GM12878 (cell line): ENCODE measurements around the gene WDR93. TPM values are rescaled to one million over a fixed set of nuclear protein-coding genes. Genes with fewer than 3 reads are reported as not detected.

Experiments used
- ATAC-seq: fragments of 200-7000 bp; cut with Tn5 transposase; 3 replicates; pipeline ENCODE4 v1.9.1; 2020; ENCODE audit warnings: mild to moderate bottlenecking, moderate library complexity
- BruUV-seq: library from RNA; stranded (reverse); fragments of 400-500 nt; replicated peaks from 2 replicates; lab custom pipeline; 2021; lab: Mats Ljungman, UMichigan
- CTCF ChIA-PET: fragments of 300-600 bp; sonication (Branson Sonifier 250); formaldehyde crosslinking; extraction: SDS; loops from one replicate; lab custom pipeline; 2021; ENCODE audit warnings: inconsistent platforms; lab: Yijun Ruan, JAX
- POLR2A ChIA-PET: fragments of 350-600 bp; formaldehyde crosslinking; extraction: SDS; loops from one replicate; lab custom pipeline; 2021; ENCODE audit warnings: inconsistent platforms; lab: Charles Lee
- RAD21 ChIA-PET: fragments of 300-600 bp; sonication (Branson Sonifier 250); formaldehyde crosslinking; loops from one replicate; lab custom pipeline; 2023; ENCODE audit warnings: antibody characterized with exemption; ENCODE audit not compliant: unreplicated experiment; lab: Charles Lee
- SMC1A ChIA-PET: fragments of 300-600 bp; sonication (Branson Sonifier 250); formaldehyde crosslinking; loops from one replicate; lab custom pipeline; 2023; ENCODE audit not compliant: unreplicated experiment, uncharacterized antibody; lab: Charles Lee
- DNase-seq: peaks from one replicate; pipeline ENCODE4 v3.0.0-alpha.2; 2011; ENCODE audit warnings: low read depth, low spot score
- FAIRE-seq: peaks from 3 replicates; lab custom pipeline; 2011; peaks lifted over from hg19 to GRCh38; lab: Jason Lieb, UNC
- H2AFZ ChIP-seq: 2 replicates; pipeline ENCODE4 v1.6.0; 2011; ENCODE audit warnings: low read depth, low read length, control low read depth; ENCODE audit not compliant: control insufficient read depth
- H3K27ac ChIP-seq: 2 replicates; pipeline ENCODE4 v1.5.1; 2011; ENCODE audit warnings: control low read depth; ENCODE audit not compliant: control insufficient read depth, insufficient read depth
- H3K27me3 ChIP-seq, 2 experiments: replicated peaks in 1 of 2; 2 replicates each; pipeline versions ENCODE4 v1.6.0 to v1.6.1; 2011; ENCODE audit warnings: low read length in 1 of 2; ENCODE audit not compliant: control insufficient read depth in 2 of 2, insufficient read depth in 2 of 2
- H3K36me3 ChIP-seq, 2 experiments: 2 replicates each; pipeline ENCODE4 v1.5.1; 2011; ENCODE audit warnings: low read length in 1 of 2; ENCODE audit not compliant: control insufficient read depth in 2 of 2, insufficient read depth in 2 of 2
- H3K4me1 ChIP-seq: 2 replicates; pipeline ENCODE4 v1.6.1; 2011; ENCODE audit warnings: mild to moderate bottlenecking, low read length, moderate library complexity, mixed read lengths; ENCODE audit not compliant: control insufficient read depth, insufficient read depth
- H3K4me2 ChIP-seq: 2 replicates; pipeline ENCODE4 v1.6.0; 2011; ENCODE audit warnings: control low read depth; ENCODE audit not compliant: control insufficient read depth, insufficient read depth
- H3K4me3 ChIP-seq: fragments of 200-600 bp; sonication (generic); 2 replicates; pipeline ENCODE4 v1.5.1; 2016
- H3K79me2 ChIP-seq: 2 replicates; pipeline ENCODE4 v1.6.0; 2011; ENCODE audit warnings: low read length; ENCODE audit not compliant: control insufficient read depth, insufficient read depth
- H3K9ac ChIP-seq: 2 replicates; pipeline ENCODE4 v1.8.0; 2011; ENCODE audit warnings: low read length, control low read depth, mixed read lengths; ENCODE audit not compliant: control insufficient read depth, insufficient read depth
- H3K9me3 ChIP-seq: replicated peaks from 3 replicates; pipeline ENCODE4 v1.5.1; 2011; ENCODE audit warnings: mild to moderate bottlenecking, low read length; ENCODE audit not compliant: control insufficient read depth, insufficient read depth
- H4K20me1 ChIP-seq: 2 replicates; pipeline ENCODE4 v1.6.0; 2011; ENCODE audit not compliant: control insufficient read depth, insufficient read depth
- EED ChIP-seq: sonication (generic); IDR thresholded peaks from 2 replicates; pipeline ENCODE4 v1.6.1; 2016; ENCODE audit warnings: antibody characterized with exemption, low read depth
- ETV6 ChIP-seq, 2 experiments: fragments of 450-650 bp in 1 of 2; IDR thresholded peaks in 1 of 2; conservative IDR thresholded peaks in 1 of 2; 2 replicates each; pipeline ENCODE4 v1.6.1; 2014; ENCODE audit warnings: antibody characterized with exemption in 1 of 2, borderline replicate concordance in 1 of 2, low read depth in 1 of 2, mild to moderate bottlenecking in 1 of 2, moderate library complexity in 1 of 2
- FOS ChIP-seq: IDR thresholded peaks from 3 replicates; pipeline ENCODE4 v1.6.1; 2011; ENCODE audit warnings: borderline replicate concordance; ENCODE audit not compliant: insufficient read length; ENCODE audit errors: extremely low read depth
- FOXK2 ChIP-seq: fragments of 450-650 bp; IDR thresholded peaks from 2 replicates; pipeline ENCODE4 v1.6.1; 2017; ENCODE audit warnings: mild to moderate bottlenecking, moderate library complexity
- MTA3 ChIP-seq: IDR thresholded peaks from 2 replicates; pipeline ENCODE4 v1.6.1; 2012; ENCODE audit warnings: low read length, inconsistent platforms, borderline replicate concordance
- MYC ChIP-seq: IDR thresholded peaks from 2 replicates; pipeline ENCODE4 v1.6.1; 2011; ENCODE audit warnings: mild to moderate bottlenecking, low read length, moderate library complexity, inconsistent platforms; ENCODE audit not compliant: insufficient read depth, insufficient replicate concordance, insufficient read length, severe bottlenecking
- NBN ChIP-seq: fragments of 450-650 bp; IDR thresholded peaks from 2 replicates; pipeline ENCODE4 v1.6.1; 2016
- PAX5 ChIP-seq: IDR thresholded peaks from 2 replicates; pipeline ENCODE4 v1.6.1; 2011; ENCODE audit warnings: low read depth, low read length, borderline replicate concordance
- POLR2A ChIP-seq: IDR thresholded peaks from 2 replicates; pipeline ENCODE4 v1.6.1; 2011; ENCODE audit warnings: low read depth, mild to moderate bottlenecking, low read length
- POU2F2 ChIP-seq: IDR thresholded peaks from 3 replicates; pipeline ENCODE4 v1.6.1; 2011; ENCODE audit warnings: low read depth, mild to moderate bottlenecking, low read length, borderline replicate concordance
- RCOR1 ChIP-seq: conservative IDR thresholded peaks from 2 replicates; pipeline ENCODE4 v1.6.1; 2012; ENCODE audit warnings: low read depth, low read length, improper control_type of control experiment
- SMAD1 ChIP-seq: fragments of 450-650 bp; IDR thresholded peaks from 2 replicates; pipeline ENCODE4 v1.6.1; 2018; ENCODE audit warnings: mild to moderate bottlenecking, low read depth; ENCODE audit not compliant: partially characterized antibody
- SMC3 ChIP-seq: IDR thresholded peaks from 2 replicates; pipeline ENCODE4 v1.6.1; 2011; ENCODE audit warnings: low read length, improper control_type of control experiment, borderline replicate concordance
- SREBF2 ChIP-seq: IDR thresholded peaks from 2 replicates; pipeline ENCODE4 v1.6.1; 2012; ENCODE audit warnings: mild to moderate bottlenecking, low read length
- TBL1XR1 ChIP-seq: IDR thresholded peaks from 2 replicates; pipeline ENCODE4 v1.6.1; 2012; ENCODE audit warnings: low read depth, low read length, improper control_type of control experiment
- ZNF622 ChIP-seq: fragments of 450-650 bp; IDR thresholded peaks from 2 replicates; pipeline ENCODE4 v1.6.1; 2017; ENCODE audit warnings: mild to moderate bottlenecking, inconsistent platforms
- whole genome bisulfite sequencing: methylation state at CpG from one replicate; pipeline ENCODE4 v1.1.6; 2016; ENCODE audit warnings: low lambda C conversion rate; ENCODE audit not compliant: insufficient replicate concordance, insufficient coverage; ENCODE audit errors: missing lambda C conversion rate; 5-methylcytosine and 5-hydroxymethylcytosine counted together
- in situ Hi-C: fragments of 300-500 bp; cut with MboI; formaldehyde crosslinking; loops from 9 replicates; pipeline ENCODE4 v1.14.3; 2018; ENCODE audit warnings: mixed read lengths
- intact Hi-C: fragments of 100-400 bp; cut with micrococcal nuclease; formaldehyde crosslinking; loops from one replicate; pipeline ENCODE4 v1.14.2; 2022; ENCODE audit not compliant: unreplicated experiment
- polyA plus RNA-seq, 11 experiments: library from polyadenylated mRNA; depleted of rRNA in 4 of 11; unstranded in 6 of 11; stranded (reverse) in 5 of 11; fragments of >200 nt; fragmentation: Nextera tagmentation in 4 of 11; fragmentation: Illumina TruSeq in 1 of 11; extraction: Ambion mirVana in 4 of 11; extraction: Trizol in 1 of 11; gene quantifications; 1 replicate in 1 of 11; 2 replicates in 10 of 11; pipeline versions ENCODE4 v1.2.1 to v1.2.3, GENCODE V29; 2011 to 2016; ENCODE audit warnings: inconsistent platforms in 2 of 11, missing spikeins in 2 of 11, low read depth in 1 of 11
- total RNA-seq, 4 experiments: library from RNA; depleted of rRNA in 3 of 4; stranded (reverse); fragments of >200 nt in 3 of 4; fragmentation: Illumina TruSeq in 1 of 4; extraction: Trizol in 1 of 4; gene quantifications; 2 replicates each; pipeline versions ENCODE4 v1.2.1 to v1.2.3, GENCODE V29; 2013 to 2021
- TF ChIP-seq, protein P1 (sequence below): IDR thresholded peaks from 2 replicates; pipeline ENCODE4 v1.6.1; 2011; ENCODE audit warnings: borderline replicate concordance, low read depth, mild to moderate bottlenecking, moderate library complexity, low read length; ENCODE audit not compliant: insufficient read depth, poor library complexity, severe bottlenecking

Gene WDR93
- total and polyA plus RNA-seq, 10 of the 15 experiments (the other 5 are each of a cell fraction or from before 2014, with no cell fraction given) = not detected

DNA sequence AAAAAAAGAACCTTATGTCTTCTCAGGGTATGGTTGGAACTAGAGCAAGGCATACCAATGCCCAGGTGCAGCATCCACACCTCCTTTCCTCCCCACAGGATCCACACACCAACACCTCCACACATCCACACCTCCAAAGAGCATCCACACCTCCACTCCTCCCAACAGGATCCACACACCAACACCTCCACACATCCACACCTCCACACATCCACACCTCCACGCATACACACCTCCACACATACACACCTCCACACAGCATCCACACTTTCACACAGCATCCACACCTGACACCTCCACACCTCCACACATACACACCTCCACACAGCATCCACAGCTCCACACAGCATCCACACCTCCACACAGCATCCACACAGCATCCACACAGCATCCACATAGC lies 55.2 kb downstream of the WDR93 start:
- H4K20me1 ChIP-seq = no peaks in the 10 kb centered on the region
- H3K4me3 ChIP-seq = no peak overlapping the region
- no TSS peak for BruUV-seq
- no peak for FAIRE-seq
- TF ChIP-seq ETV6 (conservative IDR thresholded peaks at IDR 0.05 in 1 of 2, IDR thresholded peaks at IDR 0.05 in 1 of 2; ENCODE audit: borderline replicate concordance in 1 of 2, low read depth in 1 of 2) = no peak
- TF ChIP-seq SREBF2 = no peak
- no peak for TF ChIP-seq EED
- no peak for TF ChIP-seq MTA3
- TF ChIP-seq MYC = no peak
- no peak for TF ChIP-seq TBL1XR1
- no peak for TF ChIP-seq ZNF622
- TF ChIP-seq FOXK2 = no peak
- no peak for TF ChIP-seq SMAD1
- no peak for TF ChIP-seq FOS
- no peak for TF ChIP-seq SMC3
- TF ChIP-seq RCOR1 = no peak
- no peak for TF ChIP-seq POU2F2
- TF ChIP-seq PAX5 = no peak
- TF ChIP-seq, protein P1, sequence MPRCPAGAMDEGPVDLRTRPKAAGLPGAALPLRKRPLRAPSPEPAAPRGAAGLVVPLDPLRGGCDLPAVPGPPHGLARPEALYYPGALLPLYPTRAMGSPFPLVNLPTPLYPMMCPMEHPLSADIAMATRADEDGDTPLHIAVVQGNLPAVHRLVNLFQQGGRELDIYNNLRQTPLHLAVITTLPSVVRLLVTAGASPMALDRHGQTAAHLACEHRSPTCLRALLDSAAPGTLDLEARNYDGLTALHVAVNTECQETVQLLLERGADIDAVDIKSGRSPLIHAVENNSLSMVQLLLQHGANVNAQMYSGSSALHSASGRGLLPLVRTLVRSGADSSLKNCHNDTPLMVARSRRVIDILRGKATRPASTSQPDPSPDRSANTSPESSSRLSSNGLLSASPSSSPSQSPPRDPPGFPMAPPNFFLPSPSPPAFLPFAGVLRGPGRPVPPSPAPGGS = no peak
- no peak for TF ChIP-seq POLR2A
- TF ChIP-seq NBN = no peak
- WGBS = 0% methylated on average over 1 of the region's 1 CpG
- H3K9ac ChIP-seq = no peak overlapping the region
- ChIA-PET POLR2A (no interaction called here), SMC1A (no interaction called here), RAD21 (interaction anchor here (0.6 kb wide), 1 partner anchor 35 kb away, joined by 3 read pairs; no protein-coding TSS in a partner anchor), CTCF (no interaction called here)
- H2AFZ ChIP-seq = no peak overlapping the region
- H3K9me3 ChIP-seq = no peaks in the 10 kb centered on the region
- no peak for DNase-seq
- ATAC-seq = no peak
- no peak overlapping the region for H3K27ac ChIP-seq
- H3K4me2 ChIP-seq = no peak overlapping the region
- peaks cover 0 to 4% of the 10 kb centered on the region in 2 experiments; a peak in 2 of 4 replicates for H3K27me3 ChIP-seq
- intact Hi-C loops = no loop called here
- H3K36me3 ChIP-seq = no peaks in the 10 kb centered on the region
- in situ Hi-C loops = no loop called here
- H3K79me2 ChIP-seq = no peaks in the 10 kb centered on the region
- peaks cover 4% of the 10 kb centered on the region for H3K4me1 ChIP-seq
